GM06990 (cell line): ENCODE measurements around the gene CLMN.

ENCODE experiments used
- DNase-seq: peaks from one replicate; pipeline ENCODE4 v3.0.0-alpha.2; 2011; ENCODE audit not compliant: insufficient read length; ENCODE audit errors: extremely low read depth
- H3K27me3 ChIP-seq: replicated peaks from 2 replicates; pipeline ENCODE4 v1.6.0; 2011; ENCODE audit warnings: low read length; ENCODE audit not compliant: control insufficient read depth, insufficient read depth
- H3K36me3 ChIP-seq: 2 replicates; pipeline ENCODE4 v1.5.1; 2011; ENCODE audit warnings: low read length; ENCODE audit not compliant: control insufficient read depth, insufficient read depth
- H3K4me3 ChIP-seq: replicated peaks from 2 replicates; pipeline ENCODE4 v1.5.1; 2011; ENCODE audit warnings: low read depth, mild to moderate bottlenecking, control low read depth, low read length
- TF ChIP-seq, protein P1 (sequence below): IDR thresholded peaks from 2 replicates; pipeline ENCODE4 v1.5.1; 2011; ENCODE audit warnings: low read length, control low read depth, mild to moderate bottlenecking, inconsistent platforms; ENCODE audit not compliant: insufficient read depth, poor library complexity, severe bottlenecking

The CLMN gene

DNA sequence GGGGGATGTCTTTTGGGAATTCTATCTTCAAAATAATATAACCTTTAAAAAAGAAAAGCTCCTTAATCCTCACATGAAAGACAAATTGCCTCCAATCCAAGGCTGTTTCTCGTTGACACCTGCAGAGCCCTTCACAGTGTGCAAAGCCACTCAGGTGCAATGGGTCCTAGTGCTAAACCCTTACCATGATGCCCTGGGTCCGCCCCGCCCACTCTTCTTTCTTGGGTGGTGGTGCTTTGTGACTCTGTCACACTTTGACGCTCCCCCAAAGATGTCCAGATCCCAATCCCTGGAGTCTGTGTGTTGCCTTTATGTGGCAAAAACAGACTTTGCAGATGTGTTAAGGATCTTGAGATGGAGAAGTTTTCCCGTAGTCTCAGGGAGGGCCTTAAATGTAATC, 29.7 kb downstream of the CLMN start:
- Histone ChIP-seq H3K4me3 (no peak overlapping the region), H3K36me3 (no peaks in the 10 kb centered on the region), H3K27me3 (no peaks in the 10 kb centered on the region; the same call in 1 of the 2 replicates)
- TF ChIP-seq, protein P1, sequence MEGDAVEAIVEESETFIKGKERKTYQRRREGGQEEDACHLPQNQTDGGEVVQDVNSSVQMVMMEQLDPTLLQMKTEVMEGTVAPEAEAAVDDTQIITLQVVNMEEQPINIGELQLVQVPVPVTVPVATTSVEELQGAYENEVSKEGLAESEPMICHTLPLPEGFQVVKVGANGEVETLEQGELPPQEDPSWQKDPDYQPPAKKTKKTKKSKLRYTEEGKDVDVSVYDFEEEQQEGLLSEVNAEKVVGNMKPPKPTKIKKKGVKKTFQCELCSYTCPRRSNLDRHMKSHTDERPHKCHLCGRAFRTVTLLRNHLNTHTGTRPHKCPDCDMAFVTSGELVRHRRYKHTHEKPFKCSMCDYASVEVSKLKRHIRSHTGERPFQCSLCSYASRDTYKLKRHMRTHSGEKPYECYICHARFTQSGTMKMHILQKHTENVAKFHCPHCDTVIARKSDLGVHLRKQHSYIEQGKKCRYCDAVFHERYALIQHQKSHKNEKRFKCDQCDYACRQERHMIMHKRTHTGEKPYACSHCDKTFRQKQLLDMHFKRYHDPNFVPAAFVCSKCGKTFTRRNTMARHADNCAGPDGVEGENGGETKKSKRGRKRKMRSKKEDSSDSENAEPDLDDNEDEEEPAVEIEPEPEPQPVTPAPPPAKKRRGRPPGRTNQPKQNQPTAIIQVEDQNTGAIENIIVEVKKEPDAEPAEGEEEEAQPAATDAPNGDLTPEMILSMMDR: no peak
- no peak for DNase-seq

GRCh38 chr14:95289323-95290010, 30.2 kb downstream of the CLMN start:
- TF ChIP-seq, protein P1: no peak
- no peaks in the 10 kb centered on the region; the same call in 1 of the 2 replicates for H3K27me3 ChIP-seq
- no peak overlapping the region for H3K4me3 ChIP-seq
- H3K36me3 ChIP-seq: no peaks in the 10 kb centered on the region
- no peak for DNase-seq

- Histone ChIP-seq H3K36me3 (no peaks in the 10 kb centered on the region), H3K27me3 (no peaks in the 10 kb centered on the region; the same call in 1 of the 2 replicates), H3K4me3 (no peak overlapping the region)
- DNase-seq: no peak
- TF ChIP-seq, protein P1: no peak
These were observed 30.9 kb downstream of the CLMN start for GRCh38 chr14:95288672-95289322.

DNA sequence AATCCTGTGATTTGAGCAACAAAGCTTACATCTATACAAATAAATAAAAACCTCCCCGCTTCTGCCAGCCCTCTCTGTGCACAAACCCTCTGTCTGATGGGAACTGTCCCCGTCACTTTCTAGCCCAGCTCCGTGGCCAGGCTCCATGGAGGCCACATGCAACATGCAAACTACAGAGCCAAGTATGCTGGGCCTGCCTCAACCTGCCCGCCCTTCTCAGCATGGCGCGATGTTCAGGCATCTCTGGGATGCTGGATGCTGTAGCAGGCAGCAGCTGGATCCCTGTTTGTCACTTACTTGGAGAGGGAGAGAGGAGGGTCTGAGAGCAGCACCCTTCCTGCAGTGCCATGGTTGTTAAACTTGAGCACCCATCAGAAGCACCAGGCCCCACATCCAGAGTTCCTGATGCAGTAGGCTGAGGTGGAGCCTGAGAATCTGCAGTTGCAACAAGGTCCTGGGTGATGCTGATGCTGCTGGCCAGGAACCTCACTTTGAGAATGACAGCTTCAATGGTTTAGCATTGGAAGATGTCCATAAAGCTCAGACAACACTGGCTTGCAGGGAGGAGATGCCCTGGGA, 32.4 kb downstream of the CLMN start:
- Histone ChIP-seq H3K36me3 (no peaks in the 10 kb centered on the region), H3K27me3 (no peaks in the 10 kb centered on the region; the same call in 1 of the 2 replicates), H3K4me3 (no peak overlapping the region)
- TF ChIP-seq, protein P1: no peak
- DNase-seq: no peak

GRCh38 chr14:95286645-95287044, 33.1 kb downstream of the CLMN start:
- DNase-seq: no peak
- Histone ChIP-seq H3K27me3 (no peaks in the 10 kb centered on the region; the same call in 1 of the 2 replicates), H3K36me3 (no peaks in the 10 kb centered on the region), H3K4me3 (no peak overlapping the region)
- TF ChIP-seq, protein P1: no peak
